Measurements from ENCODE around the gene MCOLN2.

MCOLN2 gene

DNA sequence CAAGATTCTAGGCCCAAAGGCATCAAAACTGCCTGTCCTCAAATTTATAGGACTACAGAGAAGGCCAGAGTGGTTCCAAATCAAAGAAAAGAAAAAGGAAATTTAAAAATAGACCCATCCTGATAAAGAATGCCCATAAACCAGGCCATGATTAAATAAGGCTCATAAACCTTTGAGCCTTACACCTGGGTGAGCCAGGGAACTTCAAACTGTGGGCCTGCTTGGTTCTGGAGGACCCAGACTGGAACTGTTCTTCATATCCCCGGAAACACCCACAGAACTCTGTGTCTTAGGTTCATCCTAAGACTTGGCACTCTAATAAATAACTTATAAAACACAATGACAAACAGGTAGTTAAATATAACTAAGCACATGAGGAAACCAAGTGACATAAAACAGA lies 28.8 kb downstream of the MCOLN2 start:
- TF ChIP-seq CTCF (IDR thresholded peaks at IDR 0.05; ENCODE audit: low read depth, low read length) (no peak), POLR2A (IDR thresholded peaks at IDR 0.05; ENCODE audit: extremely low read depth, insufficient read length) (no peak), MYC (IDR thresholded peaks at IDR 0.05; ENCODE audit: low read depth, low read length) (no peak)
- TF ChIP-seq, protein P1, sequence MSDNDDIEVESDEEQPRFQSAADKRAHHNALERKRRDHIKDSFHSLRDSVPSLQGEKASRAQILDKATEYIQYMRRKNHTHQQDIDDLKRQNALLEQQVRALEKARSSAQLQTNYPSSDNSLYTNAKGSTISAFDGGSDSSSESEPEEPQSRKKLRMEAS (IDR thresholded peaks at IDR 0.05; ENCODE audit: low read depth, low read length): no peak
- DNase-seq (ENCODE audit: low read depth): no peak
- H3K4me3 ChIP-seq (ENCODE audit: low read depth, low read length): no peak overlapping the region

GRCh38 chr1:84967666-84968065 lies 29.2 kb downstream of the MCOLN2 start:
- DNase-seq (ENCODE audit: low read depth): no peak
- H3K4me3 ChIP-seq (ENCODE audit: low read depth, low read length): no peak overlapping the region
- TF ChIP-seq, protein P1 (IDR thresholded peaks at IDR 0.05; ENCODE audit: low read depth, low read length): no peak
- TF ChIP-seq CTCF (IDR thresholded peaks at IDR 0.05; ENCODE audit: low read depth, low read length) (no peak), POLR2A (IDR thresholded peaks at IDR 0.05; ENCODE audit: extremely low read depth, insufficient read length) (no peak), MYC (IDR thresholded peaks at IDR 0.05; ENCODE audit: low read depth, low read length) (no peak)

DNA sequence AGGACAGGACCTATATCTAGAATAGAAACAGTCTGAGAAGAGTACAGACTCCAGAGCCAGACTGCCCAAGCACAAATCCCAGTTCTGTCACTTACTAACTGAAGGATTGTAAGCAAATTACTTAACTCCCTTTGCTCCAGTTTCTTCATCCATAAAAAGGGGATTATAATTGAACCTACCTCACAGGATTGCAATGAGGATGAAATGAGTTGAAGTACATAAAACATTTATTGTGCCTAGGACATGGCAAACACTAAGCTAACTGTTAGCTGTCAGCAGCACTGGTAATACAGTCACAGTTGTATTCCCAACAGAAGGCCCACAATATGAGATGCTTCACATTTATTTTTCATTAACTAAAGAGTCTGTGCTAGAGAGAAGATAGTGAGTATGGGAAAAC lies 33.9 kb downstream of the MCOLN2 start:
- no peak overlapping the region for H3K4me3 ChIP-seq (ENCODE audit: low read depth, low read length)
- TF ChIP-seq, protein P1 (IDR thresholded peaks at IDR 0.05; ENCODE audit: low read depth, low read length): no peak
- no peak for TF ChIP-seq MYC (IDR thresholded peaks at IDR 0.05; ENCODE audit: low read depth, low read length)
- TF ChIP-seq CTCF (IDR thresholded peaks at IDR 0.05; ENCODE audit: low read depth, low read length): no peak
- TF ChIP-seq POLR2A (IDR thresholded peaks at IDR 0.05; ENCODE audit: extremely low read depth, insufficient read length): no peak
- no peak for DNase-seq (ENCODE audit: low read depth)

GRCh38 chr1:84961316-84961715 lies 35.6 kb downstream of the MCOLN2 start:
- H3K4me3 ChIP-seq (ENCODE audit: low read depth, low read length): no peak overlapping the region
- no peak for DNase-seq (ENCODE audit: low read depth)
- TF ChIP-seq CTCF (IDR thresholded peaks at IDR 0.05; ENCODE audit: low read depth, low read length): no peak
- TF ChIP-seq POLR2A (IDR thresholded peaks at IDR 0.05; ENCODE audit: extremely low read depth, insufficient read length): no peak
- TF ChIP-seq MYC (IDR thresholded peaks at IDR 0.05; ENCODE audit: low read depth, low read length): no peak
- TF ChIP-seq, protein P1 (IDR thresholded peaks at IDR 0.05; ENCODE audit: low read depth, low read length): no peak

- TF ChIP-seq POLR2A (IDR thresholded peaks at IDR 0.05; ENCODE audit: extremely low read depth, insufficient read length): no peak
- TF ChIP-seq, protein P1 (IDR thresholded peaks at IDR 0.05; ENCODE audit: low read depth, low read length): no peak
- no peak for TF ChIP-seq CTCF (IDR thresholded peaks at IDR 0.05; ENCODE audit: low read depth, low read length)
- no peak for TF ChIP-seq MYC (IDR thresholded peaks at IDR 0.05; ENCODE audit: low read depth, low read length)
- DNase-seq (ENCODE audit: low read depth): no peak
- H3K4me3 ChIP-seq (ENCODE audit: low read depth, low read length): no peak overlapping the region
These were observed 36.5 kb downstream of the MCOLN2 start for GRCh38 chr1:84960371-84960770.

GRCh38 chr1:84959294-84959693 lies 37.6 kb downstream of the MCOLN2 start:
- no peak for DNase-seq (ENCODE audit: low read depth)
- TF ChIP-seq, protein P1 (IDR thresholded peaks at IDR 0.05; ENCODE audit: low read depth, low read length): no peak
- TF ChIP-seq CTCF (IDR thresholded peaks at IDR 0.05; ENCODE audit: low read depth, low read length): no peak
- TF ChIP-seq POLR2A (IDR thresholded peaks at IDR 0.05; ENCODE audit: extremely low read depth, insufficient read length): no peak
- TF ChIP-seq MYC (IDR thresholded peaks at IDR 0.05; ENCODE audit: low read depth, low read length): no peak
- no peak overlapping the region for H3K4me3 ChIP-seq (ENCODE audit: low read depth, low read length)
